Uterus (tissue), 4 donors: Measurements from ENCODE around the gene ZDBF2. TPM values are rescaled to one million over a fixed set of nuclear protein-coding genes. Genes with fewer than 3 reads are reported as not detected.

Experiments used
- DNase-seq, 2 donors: peaks; one replicate each; pipeline ENCODE4 v3.0.0-alpha.2; 2019 to 2020
- H3K27ac ChIP-seq, 2 donors: fragments of 200-600 bp; sonication (generic); 1 replicate in 1 of 2; 2 replicates in 1 of 2; pipeline ENCODE4 v1.5.1; 2016 to 2018
- H3K27me3 ChIP-seq, 2 donors: fragments of 200-600 bp; sonication (generic); one replicate each; pipeline ENCODE4 v1.5.1; 2018 to 2019; ENCODE audit warnings: control low read depth in 1 of 2
- H3K36me3 ChIP-seq, 2 donors: fragments of 200-600 bp; sonication (generic); one replicate each; pipeline ENCODE4 v1.5.1; 2019; ENCODE audit warnings: control low read depth in 1 of 2
- H3K4me1 ChIP-seq, 2 donors: fragments of 200-600 bp; sonication (generic); one replicate each; pipeline ENCODE4 v1.5.1; 2018 to 2019; ENCODE audit warnings: control low read depth in 1 of 2
- H3K4me3 ChIP-seq, 2 donors: fragments of 200-600 bp; sonication (generic); 1 replicate in 1 of 2; 2 replicates in 1 of 2; pipeline ENCODE4 v1.5.1; 2018 to 2019; ENCODE audit warnings: mild to moderate bottlenecking in 1 of 2
- H3K9me3 ChIP-seq, 2 donors: fragments of 200-600 bp; sonication (generic); one replicate each; pipeline ENCODE4 v1.5.1; 2019; ENCODE audit warnings: control low read depth in 1 of 2
- CTCF ChIP-seq, 4 experiments: fragments of 200-600 bp in 2 of 4; fragments of 450-650 bp in 2 of 4; sonication (generic) in 2 of 4; IDR thresholded peaks; one replicate each; pipeline ENCODE4 v1.5.1; 2016 to 2019; ENCODE audit warnings: antibody characterized with exemption in 4 of 4, mild to moderate bottlenecking in 2 of 4, moderate library complexity in 1 of 4
- POLR2A ChIP-seq, 2 donors: fragments of 450-650 bp; IDR thresholded peaks; one replicate each; pipeline ENCODE4 v1.6.1; 2016; ENCODE audit warnings: antibody characterized with exemption in 2 of 2, mild to moderate bottlenecking in 1 of 2, moderate library complexity in 1 of 2
- intact Hi-C: fragments of 100-400 bp; cut with DNase I; formaldehyde crosslinking; loops from one replicate; pipeline ENCODE4 v1.15.1; 2023; ENCODE audit warnings: low total_unique reads
- total RNA-seq, 4 donors: library from RNA; depleted of rRNA in 3 of 4; stranded (reverse); fragments of >200 nt in 3 of 4; gene quantifications; one replicate each; pipeline versions ENCODE4 v1.1.0 to v1.2.4, GENCODE V29; 2014 to 2023
- donor health status: DM: yes; HTN: yes; CAD: no.

Gene ZDBF2
- total RNA-seq, 4 donors from 2014 or later = 9.7 to 33.7 (median 22.6) TPM

GRCh38 chr2:206324869-206325268 is 50.4 kb downstream of the ZDBF2 start:
- TF ChIP-seq POLR2A (IDR thresholded peaks at IDR 0.05) = no peak
- no peak for TF ChIP-seq CTCF (IDR thresholded peaks at IDR 0.05)
- intact Hi-C loops = no loop called here
- DNase-seq = no peak
- Histone ChIP-seq H3K9me3 (no peaks in the 10 kb centered on the region), H3K27ac (no peak overlapping the region), H3K36me3 (no peaks in the 10 kb centered on the region), H3K4me3 (no peak overlapping the region), H3K4me1 (no peaks in the 10 kb centered on the region), H3K27me3 (no peaks in the 10 kb centered on the region)

GRCh38 chr2:206328974-206329373 is 54.5 kb downstream of the ZDBF2 start:
- intact Hi-C loops = no loop called here
- Histone ChIP-seq H3K9me3 (no peaks in the 10 kb centered on the region), H3K4me1 (no peaks in the 10 kb centered on the region), H3K4me3 (no peak overlapping the region), H3K27me3 (no peaks in the 10 kb centered on the region), H3K27ac (no peak overlapping the region), H3K36me3 (no peaks in the 10 kb centered on the region)
- no peak for TF ChIP-seq POLR2A (IDR thresholded peaks at IDR 0.05)
- no peak for TF ChIP-seq CTCF (IDR thresholded peaks at IDR 0.05)
- DNase-seq = no peak

- Histone ChIP-seq H3K4me1 (no peaks in the 10 kb centered on the region), H3K27me3 (no peaks in the 10 kb centered on the region), H3K9me3 (no peaks in the 10 kb centered on the region), H3K4me3 (no peak overlapping the region), H3K36me3 (no peaks in the 10 kb centered on the region), H3K27ac (no peak overlapping the region)
- intact Hi-C loops = no loop called here
- no peak for DNase-seq
- TF ChIP-seq CTCF (IDR thresholded peaks at IDR 0.05) (no peak), POLR2A (IDR thresholded peaks at IDR 0.05) (no peak)
These were observed 62.4 kb downstream of the ZDBF2 start for GRCh38 chr2:206336861-206337260.

- Histone ChIP-seq H3K9me3 (no peaks in the 10 kb centered on the region), H3K4me1 (no peaks in the 10 kb centered on the region), H3K27me3 (no peaks in the 10 kb centered on the region), H3K4me3 (no peak overlapping the region), H3K27ac (no peak overlapping the region), H3K36me3 (no peaks in the 10 kb centered on the region)
- intact Hi-C loops = no loop called here
- no peak for DNase-seq
- no peak for TF ChIP-seq POLR2A (IDR thresholded peaks at IDR 0.05)
- no peak for TF ChIP-seq CTCF (IDR thresholded peaks at IDR 0.05)
These were observed 63.5 kb downstream of the ZDBF2 start for GRCh38 chr2:206337956-206338355.

- Histone ChIP-seq H3K27me3 (no peaks in the 10 kb centered on the region), H3K4me1 (no peaks in the 10 kb centered on the region), H3K9me3 (no peaks in the 10 kb centered on the region), H3K36me3 (no peaks in the 10 kb centered on the region), H3K27ac (no peak overlapping the region), H3K4me3 (no peak overlapping the region)
- TF ChIP-seq CTCF (IDR thresholded peaks at IDR 0.05) (no peak), POLR2A (IDR thresholded peaks at IDR 0.05) (no peak)
- intact Hi-C loops = no loop called here
- DNase-seq = no peak
These were observed 66.9 kb downstream of the ZDBF2 start for GRCh38 chr2:206341396-206341795.
